OCI-LY3 (cell line): ENCODE data around the gene FOXO1.

Experiments used
- H2AFZ ChIP-seq: fragments of 200-600, 300-600 bp; shearing (Covaris generic); 2 replicates; pipeline ENCODE4 v1.6.0; 2014; ENCODE audit warnings: antibody characterized with exemption, low read depth, low read length
- H3K27ac ChIP-seq: fragments of 200-600, 300-600 bp; sonication (generic); 2 replicates; pipeline ENCODE4 v1.5.1; 2014; ENCODE audit warnings: mild to moderate bottlenecking, low read length, moderate library complexity, mixed read lengths
- H3K27me3 ChIP-seq: fragments of 200-600, 300-600 bp; sonication (generic); 2 replicates; pipeline ENCODE4 v1.6.1; 2014; ENCODE audit warnings: low read depth, low read length, mixed read lengths
- H3K36me3 ChIP-seq: fragments of 200-600, 300-600 bp; sonication (generic); replicated peaks from 2 replicates; pipeline ENCODE3; 2014; ENCODE audit warnings: low read depth, low read length, mixed read lengths
- H3K4me1 ChIP-seq: fragments of 300-600, 200-600 bp; sonication (generic); 2 replicates; pipeline ENCODE4 v1.6.1; 2014; ENCODE audit warnings: low read length, mixed read lengths
- H3K4me2 ChIP-seq: fragments of 200-600, 300-600 bp; sonication (generic); 2 replicates; pipeline ENCODE4 v1.6.1; 2014; ENCODE audit warnings: low read length, mixed read lengths
- H3K4me3 ChIP-seq: fragments of 300-600, 200-600 bp; sonication (generic); 2 replicates; pipeline ENCODE4 v1.5.1; 2014; ENCODE audit warnings: antibody characterized with exemption, mild to moderate bottlenecking, low read length, moderate library complexity
- H3K79me2 ChIP-seq: fragments of 300-600, 200-600 bp; shearing (Covaris generic); 2 replicates; pipeline ENCODE4 v1.6.1; 2014; ENCODE audit warnings: mild to moderate bottlenecking, low read length, mixed read lengths
- H3K9ac ChIP-seq: fragments of 300-600, 200-600 bp; shearing (Covaris generic); 2 replicates; pipeline ENCODE4 v1.6.0; 2014; ENCODE audit warnings: mild to moderate bottlenecking, low read length, moderate library complexity
- H3K9me3 ChIP-seq: fragments of 200-600, 300-600 bp; shearing (Covaris generic); 2 replicates; pipeline ENCODE4 v1.6.1; 2014; ENCODE audit warnings: low read length, mixed read lengths; ENCODE audit not compliant: insufficient read depth
- H4K20me1 ChIP-seq: fragments of 200-600, 300-600 bp; sonication (generic); 2 replicates; pipeline ENCODE4 v1.6.1; 2016; ENCODE audit warnings: low read length, mixed read lengths; ENCODE audit not compliant: insufficient read depth
- EZH2phosphoT487 ChIP-seq: fragments of 200-600 bp; shearing (Covaris generic); IDR thresholded peaks from 2 replicates; pipeline ENCODE4 v1.6.1; 2018; ENCODE audit warnings: antibody characterized with exemption, mixed run types, low read depth
- TF ChIP-seq, protein P1 (sequence below): fragments of 200-600, 300-600 bp; sonication (generic); IDR thresholded peaks from 2 replicates; pipeline ENCODE4 v1.5.1; 2014; ENCODE audit warnings: antibody characterized with exemption, low read length, low read depth

FOXO1 gene

DNA sequence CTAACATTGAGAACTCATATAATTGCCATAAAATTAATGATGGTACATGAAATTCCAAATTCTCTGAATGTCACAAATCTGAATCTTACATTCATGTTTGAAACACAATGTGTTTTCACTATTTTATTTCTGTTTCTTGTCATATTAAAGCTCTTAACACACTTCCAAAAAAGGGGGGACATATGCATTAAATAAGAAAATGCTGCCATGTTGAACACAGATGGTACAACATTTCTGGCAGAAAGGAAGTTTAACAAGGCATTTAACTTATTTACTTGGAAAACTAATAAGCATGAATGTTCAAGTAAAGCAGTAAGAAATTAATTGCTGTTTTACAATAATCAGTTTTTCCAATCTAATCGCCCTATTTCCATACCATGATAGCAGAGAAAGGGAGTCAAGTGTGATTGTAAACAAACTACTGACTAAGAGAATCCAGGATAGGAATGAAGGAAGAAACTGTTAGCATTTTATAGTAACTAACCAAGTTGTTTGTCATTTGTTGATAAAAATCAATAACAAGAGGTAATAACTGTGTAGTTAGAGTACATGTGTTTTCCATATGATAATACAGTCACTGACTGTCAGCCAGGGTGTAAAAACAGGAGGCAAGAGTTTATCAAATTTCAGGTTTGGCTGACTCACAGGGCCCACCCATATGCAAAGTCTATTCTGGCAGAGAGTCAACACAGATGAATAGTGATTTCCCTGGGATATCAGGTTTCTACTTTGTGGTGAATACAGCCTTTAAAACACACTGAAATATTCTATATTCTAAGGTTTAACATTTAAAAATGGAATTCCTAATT is 5.7 kb upstream of the FOXO1 start:
- Histone ChIP-seq H2AFZ (no peak overlapping the region), H3K4me2 (no peak overlapping the region), H3K79me2 (0 out of 2 replicates have a peak, but pooled peaks cover 2% of the 10 kb centered on the region), H3K27me3 (0 out of 2 replicates have a peak, but pooled peaks cover 5% of the 10 kb centered on the region), H3K9me3 (no peaks in the 10 kb centered on the region), H3K36me3 (no peaks in the 10 kb centered on the region), H3K4me3 (no peak overlapping the region), H3K4me1 (peaks cover 18% of the 10 kb centered on the region), H4K20me1 (no peaks in the 10 kb centered on the region), H3K27ac (no peak overlapping the region), H3K9ac (no peak overlapping the region)
- TF ChIP-seq EZH2phosphoT487: no peak
- TF ChIP-seq, protein P1, sequence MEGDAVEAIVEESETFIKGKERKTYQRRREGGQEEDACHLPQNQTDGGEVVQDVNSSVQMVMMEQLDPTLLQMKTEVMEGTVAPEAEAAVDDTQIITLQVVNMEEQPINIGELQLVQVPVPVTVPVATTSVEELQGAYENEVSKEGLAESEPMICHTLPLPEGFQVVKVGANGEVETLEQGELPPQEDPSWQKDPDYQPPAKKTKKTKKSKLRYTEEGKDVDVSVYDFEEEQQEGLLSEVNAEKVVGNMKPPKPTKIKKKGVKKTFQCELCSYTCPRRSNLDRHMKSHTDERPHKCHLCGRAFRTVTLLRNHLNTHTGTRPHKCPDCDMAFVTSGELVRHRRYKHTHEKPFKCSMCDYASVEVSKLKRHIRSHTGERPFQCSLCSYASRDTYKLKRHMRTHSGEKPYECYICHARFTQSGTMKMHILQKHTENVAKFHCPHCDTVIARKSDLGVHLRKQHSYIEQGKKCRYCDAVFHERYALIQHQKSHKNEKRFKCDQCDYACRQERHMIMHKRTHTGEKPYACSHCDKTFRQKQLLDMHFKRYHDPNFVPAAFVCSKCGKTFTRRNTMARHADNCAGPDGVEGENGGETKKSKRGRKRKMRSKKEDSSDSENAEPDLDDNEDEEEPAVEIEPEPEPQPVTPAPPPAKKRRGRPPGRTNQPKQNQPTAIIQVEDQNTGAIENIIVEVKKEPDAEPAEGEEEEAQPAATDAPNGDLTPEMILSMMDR: no peak

DNA sequence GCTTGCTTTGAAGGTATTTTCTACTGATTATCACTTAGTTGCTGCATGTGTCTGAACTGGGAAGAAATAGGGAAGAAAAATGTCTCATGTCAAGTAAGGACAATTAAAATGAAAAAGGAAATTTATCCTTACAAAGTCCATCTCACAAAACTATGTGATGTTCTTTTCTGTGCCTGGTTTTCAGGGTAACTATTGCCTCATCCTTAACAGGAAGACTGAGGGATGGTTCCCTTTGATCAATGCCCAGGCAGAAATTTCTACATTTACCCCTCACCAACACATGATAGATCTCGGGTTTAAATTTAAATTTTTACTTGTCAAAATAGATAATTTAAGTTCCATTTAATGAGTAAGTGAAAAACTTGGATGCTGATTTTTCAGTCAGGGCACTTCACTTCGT is 3.9 kb upstream of the FOXO1 start:
- peaks cover 18% of the 10 kb centered on the region for H3K4me1 ChIP-seq
- no peak overlapping the region for H3K4me2 ChIP-seq

DNA sequence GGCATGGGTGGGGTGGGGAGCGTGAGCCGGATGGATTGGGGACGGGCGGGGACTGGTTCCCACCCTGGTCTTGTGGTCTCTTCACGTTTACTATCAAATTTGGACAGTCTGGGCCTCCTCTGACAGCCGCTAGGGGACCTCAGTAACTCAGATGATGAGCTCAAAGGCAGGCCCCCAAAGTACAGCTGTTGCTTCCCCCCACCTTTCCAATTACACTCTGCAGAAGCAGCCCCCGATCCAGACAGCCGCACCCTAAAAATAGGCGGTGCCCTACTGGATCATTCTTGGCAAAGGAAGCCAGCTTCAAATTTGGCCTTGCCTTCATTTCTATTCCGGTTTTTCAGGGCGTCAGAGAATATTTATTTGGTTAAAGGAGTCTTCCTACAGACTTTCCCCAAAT is 1.9 kb upstream of the FOXO1 start:
- no peak overlapping the region for H2AFZ ChIP-seq
- H3K4me3 ChIP-seq: peak overlapping the region; percentile 91
- H3K27me3 ChIP-seq: 0 out of 2 replicates have a peak, but pooled peaks cover 5% of the 10 kb centered on the region
- peaks cover 34% of the 10 kb centered on the region for H3K79me2 ChIP-seq
- no peaks in the 10 kb centered on the region for H3K9me3 ChIP-seq
- H3K4me2 ChIP-seq: peak overlapping the region; percentile 90
- H3K36me3 ChIP-seq: no peaks in the 10 kb centered on the region
- H3K4me1 ChIP-seq: peaks cover 23% of the 10 kb centered on the region
- H4K20me1 ChIP-seq: no peaks in the 10 kb centered on the region
- no peak for TF ChIP-seq EZH2phosphoT487
- TF ChIP-seq, protein P1: peak; percentile 85
- no peak overlapping the region for H3K27ac ChIP-seq
- no peak overlapping the region for H3K9ac ChIP-seq

More for the DNA sequence above, 3.9 kb upstream of the FOXO1 start:
- Histone ChIP-seq H2AFZ (no peak overlapping the region), H3K27ac (no peak overlapping the region), H3K4me3 (no peak overlapping the region), H3K27me3 (0 out of 2 replicates have a peak, but pooled peaks cover 5% of the 10 kb centered on the region), H3K9ac (no peak overlapping the region), H3K36me3 (no peaks in the 10 kb centered on the region), H4K20me1 (no peaks in the 10 kb centered on the region), H3K9me3 (no peaks in the 10 kb centered on the region), H3K79me2 (peaks cover 14% of the 10 kb centered on the region)
- TF ChIP-seq, protein P1: no peak
- no peak for TF ChIP-seq EZH2phosphoT487

DNA sequence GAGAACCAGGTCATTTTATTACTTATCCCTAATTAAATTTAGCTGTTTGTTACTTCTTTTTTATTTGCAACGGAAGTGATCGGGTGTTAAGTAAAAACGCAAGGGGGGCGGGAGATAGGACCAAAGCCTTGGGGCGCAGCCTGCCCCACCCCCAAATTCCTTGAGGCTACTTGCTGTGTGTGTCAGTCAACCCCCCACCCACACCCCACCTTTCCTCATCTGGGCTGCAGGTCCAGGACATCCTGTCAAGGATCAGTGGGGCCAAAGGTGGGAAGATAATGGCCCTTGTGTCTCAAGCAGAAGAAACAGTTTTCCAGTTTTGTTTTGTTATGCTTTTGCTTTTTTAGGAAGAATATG is 1.2 kb upstream of the FOXO1 start:
- H3K9ac ChIP-seq: peak overlapping the region; percentile 66
- no peaks in the 10 kb centered on the region for H3K9me3 ChIP-seq
- H3K4me1 ChIP-seq: peaks cover 25% of the 10 kb centered on the region
- peak overlapping the region; percentile 90 for H3K4me2 ChIP-seq
- no peak for TF ChIP-seq EZH2phosphoT487
- TF ChIP-seq, protein P1: no peak
- 0 out of 2 replicates have a peak, but pooled peaks cover 5% of the 10 kb centered on the region for H3K27me3 ChIP-seq
- no peaks in the 10 kb centered on the region for H3K36me3 ChIP-seq
- no peaks in the 10 kb centered on the region for H4K20me1 ChIP-seq
- peaks cover 38% of the 10 kb centered on the region for H3K79me2 ChIP-seq
- no peak overlapping the region for H3K27ac ChIP-seq
- H3K4me3 ChIP-seq: peak overlapping the region; percentile 91
- H2AFZ ChIP-seq: peak overlapping the region; percentile 54; the same call in 1 of the 2 replicates
